CD4-positive, alpha-beta memory T cell (primary cell): ENCODE data around the gene CEP170. TPM values are rescaled to one million over a fixed set of nuclear protein-coding genes. Genes with fewer than 3 reads are reported as not detected.
"Not testable (repeated sequence)": the region's sequence is repeated elsewhere in the genome, so short reads cannot be mapped to it uniquely, and the experiment has no call there.

Experiments
- CTCF ChIA-PET: fragments of 350-600 bp; sonication (Branson Sonifier 250); formaldehyde crosslinking; loops from one replicate; lab custom pipeline; 2021; ENCODE audit warnings: inconsistent platforms; ENCODE audit not compliant: partially characterized antibody; lab: Charles Lee
- POLR2A ChIA-PET: fragments of 350-600 bp; sonication (Branson Sonifier 250); formaldehyde crosslinking; loops from one replicate; lab custom pipeline; 2021; ENCODE audit not compliant: partially characterized antibody; lab: Charles Lee
- DNase-seq, 5 donors: peaks; one replicate each; pipeline versions ENCODE4 v3.0.0 to v3.0.0-alpha.2; 2020 to 2022; ENCODE audit warnings: mixed read lengths in 1 of 5
- H3K27ac ChIP-seq: one replicate; pipeline ENCODE4 v1.7.0; 2013; ENCODE audit warnings: low read depth, low read length
- H3K27me3 ChIP-seq: 2 replicates; pipeline ENCODE4 v1.7.0; 2013; ENCODE audit warnings: mild to moderate bottlenecking, low read length, moderate library complexity; ENCODE audit not compliant: insufficient read depth
- H3K36me3 ChIP-seq: 2 replicates; pipeline ENCODE4 v1.7.0; 2013; ENCODE audit warnings: mild to moderate bottlenecking, low read length, moderate library complexity; ENCODE audit not compliant: insufficient read depth
- H3K4me1 ChIP-seq: 2 replicates; pipeline ENCODE4 v1.7.0; 2013; ENCODE audit warnings: mild to moderate bottlenecking, low read length, moderate library complexity; ENCODE audit not compliant: insufficient read depth
- H3K4me3 ChIP-seq, 2 donors: one replicate each; pipeline ENCODE4 v1.7.0; 2013; ENCODE audit warnings: low read length in 2 of 2, mild to moderate bottlenecking in 1 of 2
- H3K9me3 ChIP-seq, 2 donors: one replicate each; pipeline ENCODE4 v1.7.0; 2013; ENCODE audit warnings: low read length in 2 of 2, control low read depth in 1 of 2; ENCODE audit not compliant: control insufficient read depth in 1 of 2
- H3K27ac Mint-ChIP-seq, 7 donors: one replicate each; pipeline ENCODE4 v1.8.0; 2020 to 2021; ENCODE audit warnings: mixed read lengths in 7 of 7, mild to moderate bottlenecking in 6 of 7, inconsistent platforms in 3 of 7, moderate library complexity in 3 of 7
- H3K27me3 Mint-ChIP-seq, 2 donors: one replicate each; pipeline ENCODE4 v1.8.0; 2020 to 2021; ENCODE audit warnings: mixed read lengths in 2 of 2
- H3K36me3 Mint-ChIP-seq, 2 donors: one replicate each; pipeline ENCODE4 v1.8.0; 2020 to 2021; ENCODE audit warnings: mixed read lengths in 2 of 2, inconsistent platforms in 1 of 2, mild to moderate bottlenecking in 1 of 2
- H3K4me1 Mint-ChIP-seq, 4 donors: one replicate each; pipeline ENCODE4 v1.8.0; 2020 to 2021; ENCODE audit warnings: mixed read lengths in 4 of 4, mild to moderate bottlenecking in 1 of 4
- H3K4me3 Mint-ChIP-seq, 8 donors: one replicate each; pipeline ENCODE4 v1.8.0; 2020 to 2021; ENCODE audit warnings: mixed read lengths in 8 of 8, mild to moderate bottlenecking in 7 of 8, moderate library complexity in 6 of 8, inconsistent platforms in 3 of 8
- H3K9me3 Mint-ChIP-seq, 8 donors: one replicate each; pipeline ENCODE4 v1.8.0; 2020 to 2021; ENCODE audit warnings: mixed read lengths in 8 of 8, mild to moderate bottlenecking in 5 of 8, inconsistent platforms in 3 of 8, moderate library complexity in 1 of 8
- intact Hi-C: fragments of 100-400 bp; cut with micrococcal nuclease; formaldehyde crosslinking; loops from one replicate; pipeline ENCODE4 v1.15.1; 2023
- polyA plus RNA-seq, 2 donors: library from polyadenylated mRNA; unstranded; fragments of 300-500 nt; fragmentation: Illumina TruSeq; gene quantifications; one replicate each; pipeline ENCODE4 v1.2.3, GENCODE V29; 2021
- total RNA-seq, 2 experiments: library from RNA; stranded (reverse); gene quantifications; one replicate each; pipeline ENCODE4 v1.2.3, GENCODE V29; 2021

CEP170 gene
- total and polyA plus RNA-seq, 4 experiments from 2014 or later, result 3.9 to 40.7 (median 23.6) TPM

DNA sequence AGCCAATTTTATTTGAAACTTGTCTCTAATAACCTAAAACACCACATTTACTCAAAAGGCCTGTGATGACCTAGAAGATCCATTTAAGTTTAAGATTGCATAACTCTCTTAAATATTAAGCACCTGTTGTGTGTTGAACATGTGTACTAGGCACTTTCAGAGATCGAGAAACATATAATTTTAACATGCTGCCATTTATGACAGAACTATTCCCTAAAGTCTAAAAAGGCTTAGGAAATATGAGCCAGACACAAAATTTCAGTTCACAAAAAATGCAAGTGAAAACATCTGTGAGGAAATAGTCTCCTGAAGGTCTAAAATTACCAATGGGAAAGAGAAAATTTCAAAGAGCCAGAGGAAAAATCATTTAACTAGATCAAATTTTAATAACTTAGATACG is 37.7 kb downstream of the CEP170 start:
- H3K36me3 Mint-ChIP-seq, result peaks cover 58 to 60% of the 10 kb centered on the region in 2 donors
- H3K27me3 Mint-ChIP-seq, result no peaks in the 10 kb centered on the region
- Histone ChIP-seq H3K9me3 (no peaks in the 10 kb centered on the region), H3K4me1 (no peaks in the 10 kb centered on the region), H3K27me3 (no peaks in the 10 kb centered on the region), H3K27ac (no peak overlapping the region), H3K4me3 (no peak overlapping the region), H3K36me3 (peaks cover 10% of the 10 kb centered on the region)
- H3K4me1 Mint-ChIP-seq, result peaks cover 0 to 10% (median 4%) of the 10 kb centered on the region in 4 donors
- no peak overlapping the region for H3K27ac Mint-ChIP-seq
- CTCF ChIA-PET, result no interaction called here
- H3K4me3 Mint-ChIP-seq, result no peak overlapping the region
- no peak for DNase-seq
- intact Hi-C loops, result no loop called here
- POLR2A ChIA-PET, result no interaction called here
- peaks cover 0 to 2% (median 0%) of the 10 kb centered on the region in 8 donors for H3K9me3 Mint-ChIP-seq

DNA sequence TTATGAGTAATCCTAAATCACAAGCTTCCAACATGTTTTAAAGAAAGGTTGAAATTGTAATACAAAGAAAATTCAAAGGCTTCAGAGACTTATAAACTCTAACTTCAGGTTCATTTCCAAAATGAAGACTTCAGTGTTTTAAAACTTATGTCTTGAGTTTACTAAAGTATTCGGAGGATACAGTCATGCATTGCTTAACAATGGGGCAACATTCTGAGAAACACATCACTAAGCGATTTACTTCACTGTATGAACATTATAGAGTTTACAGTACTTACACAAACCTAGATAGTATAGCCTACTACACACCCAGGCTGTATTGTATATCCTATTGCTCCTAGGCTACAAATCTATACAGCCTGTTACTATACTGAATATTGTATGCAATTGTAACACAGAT is 38.3 kb downstream of the CEP170 start:
- Histone ChIP-seq H3K4me1 (no peaks in the 10 kb centered on the region), H3K27me3 (no peaks in the 10 kb centered on the region), H3K9me3 (no peaks in the 10 kb centered on the region), H3K27ac (no peak overlapping the region), H3K36me3 (peaks cover 4% of the 10 kb centered on the region), H3K4me3 (no peak overlapping the region)
- no peak overlapping the region for H3K4me3 Mint-ChIP-seq
- no peak for DNase-seq
- H3K27me3 Mint-ChIP-seq, result no peaks in the 10 kb centered on the region
- peaks cover 56 to 57% of the 10 kb centered on the region in 2 donors for H3K36me3 Mint-ChIP-seq
- H3K27ac Mint-ChIP-seq, result no peak overlapping the region
- H3K4me1 Mint-ChIP-seq, result peaks cover 0 to 10% (median 4%) of the 10 kb centered on the region in 4 donors
- ChIA-PET CTCF (no interaction called here), POLR2A (no interaction called here)
- H3K9me3 Mint-ChIP-seq, result peaks cover 0 to 2% (median 0%) of the 10 kb centered on the region in 8 donors
- intact Hi-C loops, result no loop called here

DNA sequence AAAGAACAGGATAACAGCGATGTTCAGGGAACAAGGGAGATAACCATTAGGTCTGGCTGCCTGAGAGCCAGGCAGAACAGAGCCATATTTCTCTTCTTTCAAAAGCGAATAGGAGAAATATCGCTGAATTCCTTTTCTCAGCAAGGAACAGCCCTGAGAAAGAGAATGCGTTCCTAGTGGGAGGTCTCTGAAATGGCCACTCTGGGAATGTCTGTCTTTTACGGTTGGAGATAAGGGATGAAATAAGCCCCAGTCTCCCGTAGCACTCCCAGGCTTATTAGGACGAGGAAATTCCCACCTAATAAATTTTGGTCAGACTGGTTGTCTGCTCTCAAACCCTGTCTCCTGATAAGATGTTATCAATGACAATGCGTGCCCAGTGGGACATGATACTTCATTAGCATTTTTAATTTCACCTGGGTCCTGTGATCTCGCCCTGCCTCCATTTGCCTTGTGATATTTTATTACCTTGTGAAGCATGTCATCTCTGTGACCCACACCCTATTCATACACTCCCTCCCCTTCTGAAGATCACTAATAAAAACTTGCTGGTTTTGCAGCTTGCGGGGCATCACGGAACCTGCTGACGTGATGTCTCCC is 39.7 kb downstream of the CEP170 start:
- H3K36me3 ChIP-seq, H3K27me3 Mint-ChIP-seq, H3K27ac ChIP-seq, H3K4me1 Mint-ChIP-seq, H3K4me3 ChIP-seq, H3K9me3 ChIP-seq, CTCF ChIA-PET, H3K27me3 ChIP-seq, H3K4me3 Mint-ChIP-seq, DNase-seq, H3K9me3 Mint-ChIP-seq, POLR2A ChIA-PET, intact Hi-C loops, H3K4me1 ChIP-seq, H3K27ac Mint-ChIP-seq: not testable (repeated sequence)
- H3K36me3 Mint-ChIP-seq, result peaks cover 45 to 46% of the 10 kb centered on the region in 2 donors

DNA sequence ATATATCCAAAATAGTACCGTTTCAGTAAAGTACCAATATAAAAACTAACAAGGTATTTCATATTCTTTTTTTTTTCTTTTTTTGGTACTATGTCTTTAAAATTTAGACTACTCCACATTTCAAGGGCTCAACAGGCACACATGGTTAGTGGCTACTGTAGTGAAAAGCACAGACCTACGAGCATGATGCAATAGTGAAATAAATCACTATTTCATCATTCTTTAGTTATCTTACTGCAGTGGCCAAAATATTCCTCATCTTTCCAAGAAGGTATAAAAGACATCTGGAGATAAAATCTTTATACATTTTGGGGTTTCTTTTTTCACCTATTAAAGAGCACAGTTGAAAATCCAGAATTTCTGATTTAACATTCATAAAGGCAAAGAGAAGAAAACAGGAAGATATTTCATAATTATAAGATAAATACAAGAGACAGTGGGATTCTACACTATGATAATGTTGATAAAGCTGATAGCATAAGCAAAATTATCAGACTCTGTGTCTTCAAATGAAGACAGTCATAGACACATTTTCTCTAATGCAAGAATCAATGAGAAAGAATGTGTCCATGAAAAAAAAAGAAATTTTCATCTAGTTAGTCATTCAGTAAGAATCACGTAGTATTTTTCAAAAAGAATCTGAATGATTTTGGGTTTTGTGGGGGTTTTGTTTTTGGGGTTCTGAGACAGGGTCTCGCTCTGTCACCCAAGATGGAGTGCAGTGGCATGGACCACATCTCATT is 41.9 kb downstream of the CEP170 start:
- no peaks in the 10 kb centered on the region for H3K9me3 ChIP-seq
- Mint-ChIP-seq H3K27ac (no peak overlapping the region), H3K36me3 (peaks cover 28 to 30% of the 10 kb centered on the region in 2 donors), H3K4me3 (no peak overlapping the region), H3K9me3 (peaks cover 0 to 2% (median 0%) of the 10 kb centered on the region in 8 donors), H3K4me1 (peaks cover 0 to 8% (median 2%) of the 10 kb centered on the region in 4 donors), H3K27me3 (no peaks in the 10 kb centered on the region)
- no peaks in the 10 kb centered on the region for H3K36me3 ChIP-seq
- no peak for DNase-seq
- no peak overlapping the region for H3K27ac ChIP-seq
- POLR2A ChIA-PET, result no interaction called here
- CTCF ChIA-PET, result no interaction called here
- intact Hi-C loops, result no loop called here
- H3K27me3 ChIP-seq, result no peaks in the 10 kb centered on the region
- H3K4me1 ChIP-seq, result no peaks in the 10 kb centered on the region
- no peak overlapping the region for H3K4me3 ChIP-seq

DNA sequence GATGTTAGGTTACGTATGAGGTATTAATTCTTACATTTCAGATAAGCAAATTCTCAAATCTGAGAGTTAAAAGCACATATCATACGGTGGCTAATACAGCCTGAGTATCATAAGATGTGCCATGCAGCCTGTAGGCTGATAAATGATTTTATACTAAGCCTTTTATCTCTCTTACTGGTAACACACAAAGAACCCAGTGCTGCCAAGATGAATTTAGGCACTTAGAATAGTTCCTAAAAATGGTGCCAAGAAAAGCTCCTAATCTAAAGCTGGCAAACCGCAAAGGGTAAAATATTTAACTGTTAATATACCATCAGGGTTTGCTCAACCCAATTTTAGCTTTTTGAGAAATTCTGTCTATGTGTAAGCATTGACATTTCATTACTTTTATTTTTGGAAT is 43.1 kb downstream of the CEP170 start:
- H3K27ac Mint-ChIP-seq, H3K4me3 Mint-ChIP-seq, intact Hi-C loops: not testable (repeated sequence)

DNA sequence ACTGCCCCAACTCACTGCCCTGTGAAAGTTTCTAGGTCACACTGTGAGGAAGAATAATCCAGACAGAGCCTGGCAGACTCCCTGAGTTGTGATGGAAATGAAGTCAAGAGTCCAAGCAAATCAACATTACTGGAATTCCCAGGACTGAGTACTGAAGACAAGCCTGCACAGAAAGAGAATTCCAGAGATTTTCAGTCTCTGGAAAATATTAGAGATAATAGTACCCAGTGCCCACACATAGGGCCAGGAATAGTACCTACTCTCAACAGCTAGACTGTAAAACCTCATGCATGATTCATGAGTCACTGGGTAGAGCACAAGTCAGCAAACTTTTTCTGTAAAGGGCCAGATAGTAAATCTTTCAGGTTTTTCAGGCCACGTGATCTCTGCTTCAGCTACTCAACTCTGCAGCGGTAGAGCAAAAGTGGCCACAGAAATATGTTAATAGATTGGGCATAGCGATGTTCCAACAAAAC is 50.0 kb downstream of the CEP170 start:
- H3K4me3 Mint-ChIP-seq, H3K27ac ChIP-seq, H3K36me3 ChIP-seq, H3K27me3 ChIP-seq, DNase-seq, POLR2A ChIA-PET, H3K4me3 ChIP-seq, H3K4me1 Mint-ChIP-seq, H3K9me3 ChIP-seq, intact Hi-C loops, H3K9me3 Mint-ChIP-seq, H3K27me3 Mint-ChIP-seq, H3K27ac Mint-ChIP-seq, H3K4me1 ChIP-seq, CTCF ChIA-PET: not testable (repeated sequence)
- H3K36me3 Mint-ChIP-seq, result peaks cover 15 to 20% of the 10 kb centered on the region in 2 donors

More for the DNA sequence above, 43.1 kb downstream of the CEP170 start:
- H3K4me1 Mint-ChIP-seq, H3K36me3 ChIP-seq, H3K27me3 Mint-ChIP-seq, CTCF ChIA-PET, DNase-seq, H3K27me3 ChIP-seq, H3K9me3 ChIP-seq, H3K9me3 Mint-ChIP-seq, H3K27ac ChIP-seq, H3K4me1 ChIP-seq, H3K4me3 ChIP-seq, POLR2A ChIA-PET: not testable (repeated sequence)
- peaks cover 24% of the 10 kb centered on the region in 2 donors for H3K36me3 Mint-ChIP-seq

DNA sequence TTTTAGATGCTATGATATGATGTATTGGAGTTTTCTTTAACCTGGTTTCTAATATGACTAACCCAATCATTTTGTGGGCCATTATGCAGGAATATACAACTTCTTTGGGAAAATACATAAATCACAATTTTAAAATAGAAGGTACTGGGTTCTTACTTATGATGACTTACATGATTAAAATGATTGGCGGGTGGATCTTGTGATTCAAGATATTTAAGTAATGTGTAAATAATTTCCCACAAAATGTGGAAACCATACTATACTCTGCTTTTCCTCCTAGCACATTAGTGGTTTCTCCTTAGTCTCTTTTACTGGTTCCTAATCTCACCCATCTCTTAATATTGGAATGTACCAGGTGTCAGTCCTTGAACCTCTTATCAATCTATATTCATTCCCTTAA is 50.7 kb downstream of the CEP170 start:
- H3K4me3 ChIP-seq, H3K4me1 Mint-ChIP-seq, H3K9me3 Mint-ChIP-seq, H3K27me3 ChIP-seq, CTCF ChIA-PET, H3K9me3 ChIP-seq, H3K27ac ChIP-seq, H3K4me1 ChIP-seq, H3K36me3 ChIP-seq, POLR2A ChIA-PET, H3K27ac Mint-ChIP-seq, H3K4me3 Mint-ChIP-seq, DNase-seq, H3K27me3 Mint-ChIP-seq, intact Hi-C loops: not testable (repeated sequence)
- peaks cover 16 to 21% of the 10 kb centered on the region in 2 donors for H3K36me3 Mint-ChIP-seq
